ENCODE data around the gene GPBP1L1.

GRCh38 chr1:45583264-45583665 is 103.1 kb downstream of the GPBP1L1 start:
- TF ChIP-seq CTCF (IDR thresholded peaks at IDR 0.05 in 2 of 3, conservative IDR thresholded peaks at IDR 0.05 in 1 of 3; ENCODE audit: insufficient read depth in 2 of 3, low read depth in 1 of 3, low read length in 3 of 3) (no peak), POLR2A (conservative IDR thresholded peaks at IDR 0.05) (no peak), NRF1 (conservative IDR thresholded peaks at IDR 0.05 in 1 of 2, IDR thresholded peaks at IDR 0.05 in 1 of 2) (peak; percentile 75 to 77), TARDBP (IDR thresholded peaks at IDR 0.05) (no peak), ZNF143 (CRISPR knock-in tag; IDR thresholded peaks at IDR 0.05) (no peak), ZNF830 (CRISPR knock-in tag; IDR thresholded peaks at IDR 0.05) (no peak), MAZ (CRISPR knock-in tag; conservative IDR thresholded peaks at IDR 0.05 in 1 of 2, IDR thresholded peaks at IDR 0.05 in 1 of 2) (no peak), STAT5B (CRISPR knock-in tag; IDR thresholded peaks at IDR 0.05) (no peak), RBM39 (optimal IDR thresholded peaks at IDR 0.05; ENCODE audit: low read depth, low read length) (no peak), FOXA3 (CRISPR knock-in tag; conservative IDR thresholded peaks at IDR 0.05 in 1 of 2, IDR thresholded peaks at IDR 0.05 in 1 of 2) (no peak), CREM (IDR thresholded peaks at IDR 0.05; ENCODE audit: low read depth) (peak; percentile 96), SIX5 (IDR thresholded peaks at IDR 0.05; ENCODE audit: borderline replicate concordance in 1 of 2, insufficient read depth in 1 of 2, low read depth in 1 of 2, low read length in 2 of 2) (no peak), ATF6 (CRISPR knock-in tag; IDR thresholded peaks at IDR 0.05) (no peak)

Measured in K562 (cell line).